Measurements from ENCODE around the gene FAM118B. TPM values are rescaled to one million over a fixed set of nuclear protein-coding genes. Genes with fewer than 3 reads are reported as not detected.
A peak's percentile ranks its signal among the peaks of the same experiment; 100 is the strongest.

FAM118B gene
- total and polyA plus RNA-seq, 8 donors = 2.5 to 9.0 (median 3.7) TPM

DNA sequence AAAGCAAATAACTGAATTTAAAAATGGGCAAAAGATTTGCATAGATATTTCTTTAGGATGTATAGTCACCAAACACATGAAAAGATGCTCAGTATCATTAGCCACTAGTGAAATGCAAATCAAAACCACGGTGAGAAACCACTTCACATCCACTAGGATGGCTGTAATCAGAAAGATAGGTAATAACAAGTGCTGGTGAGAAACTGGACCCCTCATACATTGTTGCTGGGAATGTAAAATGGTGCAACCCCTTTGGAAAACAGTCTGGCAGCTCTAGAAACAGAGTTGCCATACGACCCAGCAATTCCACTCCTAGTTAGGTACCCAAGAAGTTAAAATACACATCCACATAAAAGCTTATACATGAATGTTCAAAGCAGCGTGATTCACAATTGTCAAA is 16.5 kb upstream of the FAM118B start:
- WGBS, 2 donors = 79 to 99% methylated on average over 3 of the region's 3 CpGs
- no peak overlapping the region for H3K4me3 ChIP-seq
- intact Hi-C loops (cut with DNase I) = loop anchor here in 1 of 3 donors (10.0 kb wide), 1 partner anchor 140 kb away; no protein-coding TSS in a partner anchor
- no peak overlapping the region for H3K27ac ChIP-seq
- DNase-seq = no peak
- no peak for FAIRE-seq
- peaks cover 0 to 15% (median 5%) of the 10 kb centered on the region in 3 donors for H3K36me3 ChIP-seq
- TF ChIP-seq, protein P1, sequence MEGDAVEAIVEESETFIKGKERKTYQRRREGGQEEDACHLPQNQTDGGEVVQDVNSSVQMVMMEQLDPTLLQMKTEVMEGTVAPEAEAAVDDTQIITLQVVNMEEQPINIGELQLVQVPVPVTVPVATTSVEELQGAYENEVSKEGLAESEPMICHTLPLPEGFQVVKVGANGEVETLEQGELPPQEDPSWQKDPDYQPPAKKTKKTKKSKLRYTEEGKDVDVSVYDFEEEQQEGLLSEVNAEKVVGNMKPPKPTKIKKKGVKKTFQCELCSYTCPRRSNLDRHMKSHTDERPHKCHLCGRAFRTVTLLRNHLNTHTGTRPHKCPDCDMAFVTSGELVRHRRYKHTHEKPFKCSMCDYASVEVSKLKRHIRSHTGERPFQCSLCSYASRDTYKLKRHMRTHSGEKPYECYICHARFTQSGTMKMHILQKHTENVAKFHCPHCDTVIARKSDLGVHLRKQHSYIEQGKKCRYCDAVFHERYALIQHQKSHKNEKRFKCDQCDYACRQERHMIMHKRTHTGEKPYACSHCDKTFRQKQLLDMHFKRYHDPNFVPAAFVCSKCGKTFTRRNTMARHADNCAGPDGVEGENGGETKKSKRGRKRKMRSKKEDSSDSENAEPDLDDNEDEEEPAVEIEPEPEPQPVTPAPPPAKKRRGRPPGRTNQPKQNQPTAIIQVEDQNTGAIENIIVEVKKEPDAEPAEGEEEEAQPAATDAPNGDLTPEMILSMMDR (IDR thresholded peaks at IDR 0.05) = no peak
- no peaks in the 10 kb centered on the region for H3K27me3 ChIP-seq
- ATAC-seq = no peak
- no peaks in the 10 kb centered on the region for H3K4me1 ChIP-seq
- H3K9me3 ChIP-seq = no peaks in the 10 kb centered on the region

DNA sequence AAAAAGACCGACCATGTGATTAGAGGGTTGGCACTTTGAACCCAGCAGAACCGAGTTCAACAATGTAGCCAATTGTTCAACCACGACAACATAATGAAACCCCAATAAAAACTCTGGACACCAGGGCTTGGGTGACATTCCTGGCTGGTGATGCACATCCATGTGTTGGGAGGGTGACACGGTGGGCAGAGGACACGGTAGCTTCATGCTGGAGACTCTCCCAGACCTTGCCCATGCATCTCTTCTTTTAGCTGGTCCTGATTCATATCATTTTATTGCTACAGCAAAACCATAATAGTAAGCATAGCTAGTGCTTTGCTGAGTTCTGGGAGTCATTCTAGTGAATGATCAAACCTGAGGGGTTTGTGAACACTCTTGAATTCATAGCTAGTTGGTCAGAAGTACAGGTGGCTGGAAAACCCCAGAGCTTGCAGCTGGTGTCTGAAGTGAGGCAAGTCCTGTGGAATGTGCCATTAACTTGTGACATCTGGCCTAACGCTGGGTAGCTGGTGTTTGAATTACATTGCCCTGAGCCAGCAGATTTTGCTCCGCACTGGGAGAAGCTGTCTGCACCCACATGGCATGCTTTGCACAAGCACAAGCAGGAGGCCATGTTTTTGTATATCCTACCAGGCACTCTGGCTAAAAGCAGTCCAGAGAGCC is 14.2 kb upstream of the FAM118B start:
- TF ChIP-seq, protein P1 (IDR thresholded peaks at IDR 0.05) = no peak
- ATAC-seq = peak in 3 of 4 donors; percentile 57 to 89 (median 71)
- Histone ChIP-seq H3K9me3 (no peaks in the 10 kb centered on the region), H3K27me3 (no peaks in the 10 kb centered on the region), H3K27ac (no peak overlapping the region), H3K36me3 (peaks cover 0 to 15% (median 5%) of the 10 kb centered on the region in 3 donors), H3K4me1 (no peaks in the 10 kb centered on the region), H3K4me3 (no peak overlapping the region)
- no peak for FAIRE-seq
- intact Hi-C loops (cut with DNase I) = loop anchor here in 1 of 3 donors (10.0 kb wide), 1 partner anchor 143 kb away; no protein-coding TSS in a partner anchor
- DNase-seq = peak in 2 of 6 donors; percentile 39 to 40
- 81 to 90% methylated on average over 7 of the region's 7 CpGs for WGBS, 2 donors

DNA sequence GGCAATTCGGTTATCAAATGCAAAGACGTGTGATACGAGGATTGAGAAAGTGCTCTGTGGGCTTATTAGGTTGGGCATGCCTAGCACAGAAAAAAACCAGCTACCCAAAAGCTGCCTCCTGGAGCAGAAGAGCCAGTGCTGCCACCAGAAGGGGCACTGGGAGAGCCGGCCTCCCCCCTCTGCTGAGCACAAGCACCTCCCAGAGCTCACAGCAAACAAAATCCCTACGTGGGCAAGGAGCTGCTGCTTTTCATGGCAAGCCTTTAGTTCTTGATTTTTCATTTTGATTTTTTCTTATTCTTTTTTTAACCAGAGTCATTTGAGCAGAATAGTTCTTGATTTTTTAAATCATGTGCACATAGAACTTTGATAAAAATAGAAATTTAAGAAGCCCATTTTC is 12.9 kb upstream of the FAM118B start:
- ATAC-seq = no peak
- Histone ChIP-seq H3K4me1 (no peaks in the 10 kb centered on the region), H3K4me3 (no peak overlapping the region), H3K9me3 (no peaks in the 10 kb centered on the region), H3K27me3 (no peaks in the 10 kb centered on the region), H3K36me3 (peaks cover 0 to 15% (median 5%) of the 10 kb centered on the region in 3 donors), H3K27ac (no peak overlapping the region)
- peak in 1 of 6 donors; percentile 20 for DNase-seq
- no peak for FAIRE-seq
- TF ChIP-seq, protein P1 (IDR thresholded peaks at IDR 0.05) = no peak
- intact Hi-C loops (cut with DNase I) = loop anchor here in 1 of 3 donors (10.0 kb wide), 1 partner anchor 144 kb away; no protein-coding TSS in a partner anchor
- 93 to 94% methylated on average over 5 of the region's 5 CpGs for WGBS, 2 donors

- WGBS, 2 donors = 46 to 47% methylated on average over 8 of the region's 8 CpGs
- DNase-seq (peak in 4 of 6 donors; percentile 28 to 45 (median 42)), FAIRE-seq (no peak), ATAC-seq (peak; percentile 37 to 92 (median 78))
- Histone ChIP-seq H3K27me3 (no peaks in the 10 kb centered on the region), H3K27ac (peak overlapping the region in 1 of 4 donors; percentile 26), H3K36me3 (peaks cover 0 to 16% (median 15%) of the 10 kb centered on the region in 3 donors), H3K4me3 (no peak overlapping the region), H3K4me1 (no peaks in the 10 kb centered on the region), H3K9me3 (no peaks in the 10 kb centered on the region)
- intact Hi-C loops (cut with DNase I) = no loop called here
- TF ChIP-seq, protein P1 (IDR thresholded peaks at IDR 0.05) = no peak
Measured at GRCh38 chr11:126202646-126203359, 8.8 kb upstream of the FAM118B start.
